GM12874 (cell line): ENCODE results near the gene FHL3.

Source experiments
- CTCF ChIP-seq: IDR thresholded peaks from 2 replicates; pipeline ENCODE4 v1.5.1; 2011; ENCODE audit warnings: low read depth, mild to moderate bottlenecking, control low read depth, low read length, moderate library complexity; ENCODE audit not compliant: insufficient read depth

FHL3 gene

GRCh38 chr1:38005195-38006007 lies at the start of gene FHL3:
Gene FHL3, minus strand, starts transcription at chr1:38005514. Its CDS starts 6,102 bp downstream, at chr1:37999412.
- TF ChIP-seq CTCF = no peak

GRCh38 chr1:38053416-38054091 lies 48.2 kb upstream of the FHL3 start:
- TF ChIP-seq CTCF = no peak

GRCh38 chr1:38052750-38053415 lies 47.6 kb upstream of the FHL3 start:
- no peak for TF ChIP-seq CTCF

GRCh38 chr1:38051079-38051543 lies 45.8 kb upstream of the FHL3 start:
- TF ChIP-seq CTCF = no peak

GRCh38 chr1:38050397-38051078 lies 45.2 kb upstream of the FHL3 start:
- no peak for TF ChIP-seq CTCF

- no peak for TF ChIP-seq CTCF
Measured at GRCh38 chr1:38047603-38048141, 42.4 kb upstream of the FHL3 start.
